Astrocyte of the cerebellum (primary cell): ENCODE data around the gene RAB44.

Source experiments
- DNase-seq: peaks from one replicate; pipeline ENCODE4 v3.0.0-alpha.2; 2011; ENCODE audit warnings: low read depth
- H3K4me3 ChIP-seq: 2 replicates; pipeline ENCODE4 v1.5.1; 2011; ENCODE audit warnings: mild to moderate bottlenecking, low read depth, low read length, moderate library complexity
- in situ Hi-C: cut with HindIII; loops from 2 replicates; pipeline ENCODE4 v1.10.0; 2017; ENCODE audit warnings: low sequenced_read_pairs
- TF ChIP-seq, protein P1 (sequence below): IDR thresholded peaks from 2 replicates; pipeline ENCODE4 v1.5.1; 2012; ENCODE audit warnings: low read length, low read depth, moderate library complexity, mild to moderate bottlenecking; ENCODE audit errors: missing control alignments

Gene RAB44

DNA sequence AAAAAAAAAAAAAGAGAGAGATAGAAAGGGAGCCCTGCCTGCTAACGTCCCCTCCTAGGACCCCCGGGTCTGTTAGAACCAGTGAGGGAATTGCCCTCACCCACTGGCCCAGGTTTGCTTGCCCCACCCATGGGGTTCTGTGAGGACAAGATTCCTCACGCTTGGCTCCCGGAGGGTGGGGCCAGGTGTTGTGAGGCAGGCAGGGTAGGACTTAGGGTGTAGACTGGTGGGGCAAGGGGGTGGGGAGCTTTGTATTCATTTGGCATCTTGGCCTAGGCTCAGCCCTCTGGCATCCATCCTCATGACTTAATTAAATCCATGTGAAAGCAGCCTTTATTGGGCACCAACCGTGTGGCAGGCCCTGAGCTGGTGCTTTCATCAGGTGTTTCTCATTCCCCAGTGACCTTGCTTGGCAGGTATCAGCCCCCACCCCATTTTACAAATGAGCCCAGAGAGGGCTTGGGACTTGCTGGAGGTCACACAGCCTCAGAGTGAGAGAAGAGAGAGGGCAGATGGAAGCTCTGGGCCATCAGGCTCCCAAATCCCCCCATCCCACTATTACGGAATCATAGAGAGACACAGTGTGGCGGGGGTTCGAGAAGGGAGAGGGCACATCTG is 19.0 kb downstream of the RAB44 start:
- in situ Hi-C loops = no loop called here

DNA sequence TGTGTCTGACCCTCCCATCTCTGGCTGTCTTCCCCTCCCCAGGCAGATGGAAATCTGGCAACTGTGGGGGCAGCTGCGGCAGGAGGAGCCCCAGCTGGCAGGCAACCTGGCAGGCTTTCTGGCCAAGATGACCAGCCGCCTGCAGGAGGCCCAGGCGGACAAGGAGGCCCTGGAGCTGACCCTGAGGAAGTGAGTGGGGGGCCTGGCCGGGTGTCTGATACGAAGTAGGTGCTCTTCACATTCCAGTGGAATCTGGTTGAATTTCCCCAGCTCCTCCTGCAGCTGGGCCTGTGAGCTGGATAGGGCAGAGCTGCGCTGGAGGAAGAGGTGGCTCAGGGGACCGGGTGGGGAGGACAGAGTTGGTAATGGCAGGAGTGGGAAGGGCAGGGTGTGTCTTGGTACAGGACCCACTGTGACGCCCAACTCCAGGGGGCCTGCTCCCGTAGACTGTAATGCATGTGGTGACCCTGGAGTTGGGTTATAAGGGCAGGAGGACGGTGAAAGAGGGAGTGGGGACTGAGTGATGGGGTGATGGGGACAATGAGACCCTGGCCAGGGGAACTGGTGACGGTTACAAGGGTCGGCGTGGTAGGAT is 19.7 kb downstream of the RAB44 start:
- no peak for DNase-seq
- no peak overlapping the region for H3K4me3 ChIP-seq
- in situ Hi-C loops = no loop called here
- TF ChIP-seq, protein P1, sequence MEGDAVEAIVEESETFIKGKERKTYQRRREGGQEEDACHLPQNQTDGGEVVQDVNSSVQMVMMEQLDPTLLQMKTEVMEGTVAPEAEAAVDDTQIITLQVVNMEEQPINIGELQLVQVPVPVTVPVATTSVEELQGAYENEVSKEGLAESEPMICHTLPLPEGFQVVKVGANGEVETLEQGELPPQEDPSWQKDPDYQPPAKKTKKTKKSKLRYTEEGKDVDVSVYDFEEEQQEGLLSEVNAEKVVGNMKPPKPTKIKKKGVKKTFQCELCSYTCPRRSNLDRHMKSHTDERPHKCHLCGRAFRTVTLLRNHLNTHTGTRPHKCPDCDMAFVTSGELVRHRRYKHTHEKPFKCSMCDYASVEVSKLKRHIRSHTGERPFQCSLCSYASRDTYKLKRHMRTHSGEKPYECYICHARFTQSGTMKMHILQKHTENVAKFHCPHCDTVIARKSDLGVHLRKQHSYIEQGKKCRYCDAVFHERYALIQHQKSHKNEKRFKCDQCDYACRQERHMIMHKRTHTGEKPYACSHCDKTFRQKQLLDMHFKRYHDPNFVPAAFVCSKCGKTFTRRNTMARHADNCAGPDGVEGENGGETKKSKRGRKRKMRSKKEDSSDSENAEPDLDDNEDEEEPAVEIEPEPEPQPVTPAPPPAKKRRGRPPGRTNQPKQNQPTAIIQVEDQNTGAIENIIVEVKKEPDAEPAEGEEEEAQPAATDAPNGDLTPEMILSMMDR = no peak

More for the DNA sequence above, 19.0 kb downstream of the RAB44 start:
- TF ChIP-seq, protein P1 = no peak
- H3K4me3 ChIP-seq = no peak overlapping the region
- DNase-seq = no peak

DNA sequence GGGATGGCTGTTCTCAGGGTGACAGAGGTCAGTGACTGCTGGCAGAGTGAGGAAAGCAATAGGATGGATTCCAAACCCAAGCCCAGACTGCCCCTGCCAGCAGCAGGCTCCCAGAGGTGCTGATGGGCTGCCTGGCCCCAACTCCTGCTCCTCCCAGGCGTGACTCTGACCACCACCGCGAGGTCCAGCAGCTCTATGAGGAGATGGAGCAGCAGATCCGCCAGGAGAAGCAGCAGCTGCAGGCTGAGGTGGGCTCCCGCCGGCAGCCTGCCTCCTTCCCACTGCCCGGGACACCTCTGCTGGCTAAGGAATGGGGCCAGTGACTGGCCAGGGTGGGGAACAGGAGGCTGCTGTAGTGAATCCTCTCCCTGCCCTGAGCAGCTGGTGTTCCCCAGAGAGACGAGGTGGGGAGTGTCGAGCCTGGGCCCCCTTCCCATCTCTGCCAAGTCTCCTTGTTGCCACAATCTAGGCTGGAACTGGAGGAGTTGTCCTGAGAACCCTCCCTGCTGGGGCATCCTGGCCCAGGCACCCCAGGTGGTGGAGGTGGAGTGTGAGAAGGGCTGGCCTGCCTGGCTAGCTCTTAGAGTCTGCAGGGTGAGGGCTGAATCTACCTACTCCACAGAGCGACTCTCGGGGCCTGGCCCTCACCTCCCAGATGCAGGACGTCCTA is 20.4 kb downstream of the RAB44 start:
- DNase-seq = no peak
- H3K4me3 ChIP-seq = no peak overlapping the region
- TF ChIP-seq, protein P1 = no peak
- in situ Hi-C loops = no loop called here

DNA sequence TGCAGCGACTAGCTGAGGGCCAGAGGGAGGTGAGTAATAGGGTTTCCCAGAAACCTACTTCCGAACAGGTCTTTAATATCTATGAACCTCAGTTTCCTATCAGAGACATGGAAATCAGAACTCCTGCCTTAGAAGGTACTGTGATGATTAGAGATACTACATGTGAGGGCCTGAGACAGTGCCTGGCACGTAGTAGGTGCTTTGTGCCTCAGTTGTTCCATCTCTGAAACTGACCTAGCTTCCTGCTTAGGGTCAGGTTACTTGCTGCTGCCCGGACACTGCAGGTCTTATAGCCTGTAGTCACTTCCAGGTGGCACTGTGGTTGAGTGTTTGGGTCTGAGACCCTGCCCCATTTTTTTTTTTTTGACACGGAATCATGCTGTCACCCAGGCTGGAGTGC is 20.9 kb downstream of the RAB44 start:
- TF ChIP-seq, protein P1 = no peak
- no peak for DNase-seq
- H3K4me3 ChIP-seq = no peak overlapping the region
- in situ Hi-C loops = no loop called here

DNA sequence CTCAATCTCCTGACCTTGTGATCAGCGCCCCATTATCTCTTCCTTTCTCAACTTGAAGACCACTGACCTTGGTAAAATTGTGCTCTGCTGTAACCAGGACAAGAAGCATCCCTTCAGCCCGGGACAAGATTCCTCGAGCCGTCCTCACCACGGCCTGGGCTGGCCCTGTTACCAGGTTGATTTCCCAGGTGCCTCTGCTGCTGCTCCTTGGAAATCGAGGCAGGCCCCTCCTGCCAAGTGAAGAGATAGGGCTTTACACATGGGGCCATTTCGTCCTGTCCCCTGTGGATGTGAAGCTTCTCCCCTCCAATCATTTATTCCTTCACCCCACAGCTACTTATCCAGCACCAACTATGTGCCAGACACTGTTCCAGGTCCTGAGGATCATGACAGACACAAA is 21.5 kb downstream of the RAB44 start:
- H3K4me3 ChIP-seq = no peak overlapping the region
- DNase-seq = no peak
- in situ Hi-C loops = no loop called here
- TF ChIP-seq, protein P1 = no peak

DNA sequence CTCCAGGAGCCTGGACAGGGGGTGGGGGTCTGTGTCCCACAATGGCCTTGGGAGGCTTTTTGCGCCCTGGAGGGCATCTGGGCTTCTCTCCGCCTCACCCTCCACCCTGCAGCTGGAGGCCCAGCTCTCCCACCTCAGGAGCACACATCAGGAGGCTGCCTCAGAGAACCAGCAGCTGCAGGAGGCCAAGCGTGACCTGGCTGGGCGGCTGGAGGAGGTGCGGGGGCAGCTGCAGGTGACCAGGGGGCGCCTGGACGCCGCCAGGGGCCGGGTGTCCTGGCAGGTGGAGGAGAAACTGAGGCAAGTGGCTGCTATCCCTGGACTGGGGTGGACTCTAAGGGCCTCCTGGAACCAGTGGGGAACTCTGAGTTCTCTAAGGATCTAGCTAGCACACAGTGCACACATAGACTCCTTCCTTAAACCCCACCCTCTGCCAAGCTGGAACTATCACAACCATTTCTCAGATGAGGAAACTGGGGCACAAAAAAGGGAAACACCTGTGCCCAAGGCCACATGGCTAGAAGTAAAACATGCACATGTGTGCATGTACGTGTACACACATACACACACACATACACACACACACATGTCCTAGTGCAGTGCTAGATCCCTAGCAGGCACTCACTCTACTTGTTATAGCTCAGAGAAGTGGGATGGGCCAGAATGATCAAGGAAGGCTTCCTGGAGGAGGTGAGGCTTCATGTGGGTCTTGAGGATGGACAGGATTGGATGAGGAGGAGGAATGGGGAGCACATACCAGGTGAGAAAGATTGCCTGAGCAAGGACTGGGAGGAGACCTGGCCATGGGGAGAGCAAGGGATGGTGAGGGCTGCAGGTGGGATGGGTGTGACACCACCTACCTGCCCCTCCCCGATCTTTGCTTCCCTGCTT is 22.9 kb downstream of the RAB44 start:
- in situ Hi-C loops = no loop called here
- TF ChIP-seq, protein P1 = no peak
- H3K4me3 ChIP-seq = no peak overlapping the region
- no peak for DNase-seq
